ENCODE measurements around the gene ARHGAP10.
"Not testable (repeated sequence)": the region's sequence is repeated elsewhere in the genome, so short reads cannot be mapped to it uniquely, and the experiment has no call there.

ARHGAP10 gene

GRCh38 chr4:147863808-147864472, 132.1 kb downstream of the ARHGAP10 start:
- no peak for TF ChIP-seq JUND (IDR thresholded peaks at IDR 0.05; ENCODE audit: low read depth)
- in situ Hi-C loops (cut with HindIII; ENCODE audit: low pct_unique_long_range_greater_than_20kb, low sequenced_read_pairs), result no loop called here
- no peak for DNase-seq (ENCODE audit: low read depth in 1 of 2, low spot score in 1 of 2)

GRCh38 chr4:147864607-147865006, 132.7 kb downstream of the ARHGAP10 start:
- no peak for DNase-seq (ENCODE audit: low read depth in 1 of 2, low spot score in 1 of 2)
- TF ChIP-seq JUND (IDR thresholded peaks at IDR 0.05; ENCODE audit: low read depth), result no peak
- in situ Hi-C loops (cut with HindIII; ENCODE audit: low pct_unique_long_range_greater_than_20kb, low sequenced_read_pairs), result no loop called here

GRCh38 chr4:147865926-147866325, 134.0 kb downstream of the ARHGAP10 start:
- DNase-seq (ENCODE audit: low read depth in 1 of 2, low spot score in 1 of 2), result no peak
- TF ChIP-seq JUND (IDR thresholded peaks at IDR 0.05; ENCODE audit: low read depth), result no peak
- in situ Hi-C loops (cut with HindIII; ENCODE audit: low pct_unique_long_range_greater_than_20kb, low sequenced_read_pairs), result no loop called here

GRCh38 chr4:147866532-147867271, 134.8 kb downstream of the ARHGAP10 start:
- TF ChIP-seq JUND (IDR thresholded peaks at IDR 0.05; ENCODE audit: low read depth), result no peak
- in situ Hi-C loops (cut with HindIII; ENCODE audit: low pct_unique_long_range_greater_than_20kb, low sequenced_read_pairs), result no loop called here

GRCh38 chr4:147874109-147874508, 142.2 kb downstream of the ARHGAP10 start:
- in situ Hi-C loops (cut with HindIII; ENCODE audit: low pct_unique_long_range_greater_than_20kb, low sequenced_read_pairs), result no loop called here
- TF ChIP-seq JUND (IDR thresholded peaks at IDR 0.05; ENCODE audit: low read depth), result no peak
- DNase-seq (ENCODE audit: low read depth in 1 of 2, low spot score in 1 of 2), result no peak

More at GRCh38 chr4:147866532-147867271, 134.8 kb downstream of the ARHGAP10 start:
- peak; percentile 30 to 85 for DNase-seq (ENCODE audit: low read depth in 1 of 2, low spot score in 1 of 2)

GRCh38 chr4:147877308-147877771, 145.5 kb downstream of the ARHGAP10 start:
- TF ChIP-seq JUND (IDR thresholded peaks at IDR 0.05; ENCODE audit: low read depth), result no peak
- DNase-seq (ENCODE audit: low read depth in 1 of 2, low spot score in 1 of 2), result no peak
- in situ Hi-C loops (cut with HindIII; ENCODE audit: low pct_unique_long_range_greater_than_20kb, low sequenced_read_pairs), result no loop called here

GRCh38 chr4:147879676-147880075, 147.8 kb downstream of the ARHGAP10 start:
- DNase-seq (ENCODE audit: low read depth in 1 of 2, low spot score in 1 of 2), result no peak
- no peak for TF ChIP-seq JUND (IDR thresholded peaks at IDR 0.05; ENCODE audit: low read depth)
- in situ Hi-C loops (cut with HindIII; ENCODE audit: low pct_unique_long_range_greater_than_20kb, low sequenced_read_pairs), result no loop called here

GRCh38 chr4:147880511-147880910, 148.6 kb downstream of the ARHGAP10 start:
- in situ Hi-C loops (cut with HindIII; ENCODE audit: low pct_unique_long_range_greater_than_20kb, low sequenced_read_pairs), result no loop called here
- DNase-seq (ENCODE audit: low read depth in 1 of 2, low spot score in 1 of 2), result no peak
- TF ChIP-seq JUND (IDR thresholded peaks at IDR 0.05; ENCODE audit: low read depth), result no peak

GRCh38 chr4:147884536-147884935, 152.6 kb downstream of the ARHGAP10 start:
- DNase-seq (ENCODE audit: low read depth in 1 of 2, low spot score in 1 of 2), result no peak
- in situ Hi-C loops (cut with HindIII; ENCODE audit: low pct_unique_long_range_greater_than_20kb, low sequenced_read_pairs), result no loop called here
- TF ChIP-seq JUND (IDR thresholded peaks at IDR 0.05; ENCODE audit: low read depth), result no peak

GRCh38 chr4:147885216-147885615, 153.3 kb downstream of the ARHGAP10 start:
- DNase-seq (ENCODE audit: low read depth in 1 of 2, low spot score in 1 of 2); in situ Hi-C loops (cut with HindIII; ENCODE audit: low pct_unique_long_range_greater_than_20kb, low sequenced_read_pairs): not testable (repeated sequence)

GRCh38 chr4:147891476-147892115, 159.7 kb downstream of the ARHGAP10 start:
- in situ Hi-C loops (cut with HindIII; ENCODE audit: low pct_unique_long_range_greater_than_20kb, low sequenced_read_pairs), result no loop called here
- DNase-seq (ENCODE audit: low read depth in 1 of 2, low spot score in 1 of 2), result no peak
- TF ChIP-seq JUND (IDR thresholded peaks at IDR 0.05; ENCODE audit: low read depth), result no peak

GRCh38 chr4:147899512-147899911, 167.6 kb downstream of the ARHGAP10 start:
- DNase-seq (ENCODE audit: low read depth in 1 of 2, low spot score in 1 of 2), result no peak
- TF ChIP-seq JUND (IDR thresholded peaks at IDR 0.05; ENCODE audit: low read depth), result no peak
- in situ Hi-C loops (cut with HindIII; ENCODE audit: low pct_unique_long_range_greater_than_20kb, low sequenced_read_pairs), result no loop called here

- DNase-seq (ENCODE audit: low read depth in 1 of 2, low spot score in 1 of 2), result no peak
- no peak for TF ChIP-seq JUND (IDR thresholded peaks at IDR 0.05; ENCODE audit: low read depth)
- in situ Hi-C loops (cut with HindIII; ENCODE audit: low pct_unique_long_range_greater_than_20kb, low sequenced_read_pairs), result no loop called here
Measured at GRCh38 chr4:147901388-147901787, 169.5 kb downstream of the ARHGAP10 start.

Data from T47D (cell line).